Neutrophil (primary cell): ENCODE data around the gene ALDH1B1.

Experiments used
- H3K27ac ChIP-seq: fragments of 200-600 bp; sonication (generic); 2 replicates; pipeline ENCODE4 v1.5.1; 2016; ENCODE audit warnings: mild to moderate bottlenecking, moderate library complexity
- H3K27me3 ChIP-seq: fragments of 200-600 bp; sonication (generic); 2 replicates; pipeline ENCODE4 v1.6.0; 2016; ENCODE audit warnings: mild to moderate bottlenecking
- H3K36me3 ChIP-seq: fragments of 200-600 bp; sonication (generic); 2 replicates; pipeline ENCODE4 v1.5.1; 2017
- H3K4me1 ChIP-seq, 2 experiments: fragments of 200-600 bp in 1 of 2; sonication (generic) in 1 of 2; 1 replicate in 1 of 2; 2 replicates in 1 of 2; pipeline versions ENCODE4 v1.5.1 to v1.6.1; 2013 to 2016; ENCODE audit warnings: low read depth in 1 of 2, low read length in 1 of 2, mild to moderate bottlenecking in 1 of 2, moderate library complexity in 1 of 2; ENCODE audit not compliant: control insufficient read depth in 1 of 2, insufficient read depth in 1 of 2
- H3K4me3 ChIP-seq, 2 experiments: fragments of 200-600 bp in 1 of 2; sonication (generic) in 1 of 2; 1 replicate in 1 of 2; 2 replicates in 1 of 2; pipeline ENCODE4 v1.5.1; 2013 to 2016; ENCODE audit warnings: low read depth in 1 of 2, low read length in 1 of 2, mild to moderate bottlenecking in 1 of 2, moderate library complexity in 1 of 2
- H3K9me3 ChIP-seq: fragments of 200-600 bp; sonication (generic); 2 replicates; pipeline ENCODE4 v1.5.1; 2016
- TF ChIP-seq, protein P1 (sequence below): fragments of 200-600 bp; sonication (generic); IDR thresholded peaks from 2 replicates; pipeline ENCODE4 v1.5.1; 2016; ENCODE audit warnings: antibody characterized with exemption

ALDH1B1 gene

DNA sequence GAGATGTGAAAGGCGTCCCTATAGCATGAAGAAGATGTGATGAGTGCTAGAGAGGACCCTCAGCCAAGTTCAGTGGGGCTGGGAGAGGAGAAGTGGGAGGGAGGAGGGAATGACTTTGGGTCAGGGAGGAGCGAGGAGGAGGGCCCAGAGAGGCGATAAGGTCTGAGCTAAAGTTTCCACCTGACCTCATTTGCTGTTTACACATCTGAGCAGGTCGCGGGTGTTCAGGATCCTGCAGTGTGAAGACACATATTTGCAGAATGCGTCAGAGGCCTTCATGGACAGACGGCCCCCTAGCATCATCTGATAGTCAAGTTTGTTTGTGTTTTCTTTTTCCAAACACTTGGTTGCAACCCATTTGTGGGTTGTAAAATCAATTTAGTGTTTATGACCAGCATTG lies 50.7 kb downstream of the ALDH1B1 start:
- TF ChIP-seq, protein P1, sequence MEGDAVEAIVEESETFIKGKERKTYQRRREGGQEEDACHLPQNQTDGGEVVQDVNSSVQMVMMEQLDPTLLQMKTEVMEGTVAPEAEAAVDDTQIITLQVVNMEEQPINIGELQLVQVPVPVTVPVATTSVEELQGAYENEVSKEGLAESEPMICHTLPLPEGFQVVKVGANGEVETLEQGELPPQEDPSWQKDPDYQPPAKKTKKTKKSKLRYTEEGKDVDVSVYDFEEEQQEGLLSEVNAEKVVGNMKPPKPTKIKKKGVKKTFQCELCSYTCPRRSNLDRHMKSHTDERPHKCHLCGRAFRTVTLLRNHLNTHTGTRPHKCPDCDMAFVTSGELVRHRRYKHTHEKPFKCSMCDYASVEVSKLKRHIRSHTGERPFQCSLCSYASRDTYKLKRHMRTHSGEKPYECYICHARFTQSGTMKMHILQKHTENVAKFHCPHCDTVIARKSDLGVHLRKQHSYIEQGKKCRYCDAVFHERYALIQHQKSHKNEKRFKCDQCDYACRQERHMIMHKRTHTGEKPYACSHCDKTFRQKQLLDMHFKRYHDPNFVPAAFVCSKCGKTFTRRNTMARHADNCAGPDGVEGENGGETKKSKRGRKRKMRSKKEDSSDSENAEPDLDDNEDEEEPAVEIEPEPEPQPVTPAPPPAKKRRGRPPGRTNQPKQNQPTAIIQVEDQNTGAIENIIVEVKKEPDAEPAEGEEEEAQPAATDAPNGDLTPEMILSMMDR: no peak
- Histone ChIP-seq H3K4me3 (no peak overlapping the region), H3K27ac (no peak overlapping the region), H3K27me3 (peaks cover 24% of the 10 kb centered on the region), H3K9me3 (no peaks in the 10 kb centered on the region), H3K36me3 (no peaks in the 10 kb centered on the region), H3K4me1 (no peaks in the 10 kb centered on the region)

DNA sequence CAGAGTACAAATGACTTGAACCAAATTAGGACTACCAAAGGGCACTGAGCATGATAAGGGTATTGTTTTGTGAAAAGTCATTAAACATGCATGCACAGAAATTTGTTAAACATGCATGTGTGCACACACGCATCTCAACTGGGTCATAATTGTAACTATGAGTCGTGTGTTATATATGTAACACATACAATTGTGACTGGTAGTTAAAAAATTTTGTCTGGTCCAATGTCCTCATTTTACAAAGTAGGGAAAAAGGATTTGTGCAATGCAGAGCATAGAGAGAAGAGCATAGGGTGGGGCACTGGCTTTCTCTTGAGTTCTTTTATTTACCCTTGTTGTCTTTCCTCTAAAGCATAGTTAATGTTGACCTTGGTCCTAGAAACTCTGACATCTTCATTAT lies 51.1 kb downstream of the ALDH1B1 start:
- Histone ChIP-seq H3K27me3 (peaks cover 24% of the 10 kb centered on the region), H3K4me3 (no peak overlapping the region), H3K27ac (no peak overlapping the region), H3K4me1 (no peaks in the 10 kb centered on the region), H3K9me3 (no peaks in the 10 kb centered on the region), H3K36me3 (no peaks in the 10 kb centered on the region)
- TF ChIP-seq, protein P1: no peak

DNA sequence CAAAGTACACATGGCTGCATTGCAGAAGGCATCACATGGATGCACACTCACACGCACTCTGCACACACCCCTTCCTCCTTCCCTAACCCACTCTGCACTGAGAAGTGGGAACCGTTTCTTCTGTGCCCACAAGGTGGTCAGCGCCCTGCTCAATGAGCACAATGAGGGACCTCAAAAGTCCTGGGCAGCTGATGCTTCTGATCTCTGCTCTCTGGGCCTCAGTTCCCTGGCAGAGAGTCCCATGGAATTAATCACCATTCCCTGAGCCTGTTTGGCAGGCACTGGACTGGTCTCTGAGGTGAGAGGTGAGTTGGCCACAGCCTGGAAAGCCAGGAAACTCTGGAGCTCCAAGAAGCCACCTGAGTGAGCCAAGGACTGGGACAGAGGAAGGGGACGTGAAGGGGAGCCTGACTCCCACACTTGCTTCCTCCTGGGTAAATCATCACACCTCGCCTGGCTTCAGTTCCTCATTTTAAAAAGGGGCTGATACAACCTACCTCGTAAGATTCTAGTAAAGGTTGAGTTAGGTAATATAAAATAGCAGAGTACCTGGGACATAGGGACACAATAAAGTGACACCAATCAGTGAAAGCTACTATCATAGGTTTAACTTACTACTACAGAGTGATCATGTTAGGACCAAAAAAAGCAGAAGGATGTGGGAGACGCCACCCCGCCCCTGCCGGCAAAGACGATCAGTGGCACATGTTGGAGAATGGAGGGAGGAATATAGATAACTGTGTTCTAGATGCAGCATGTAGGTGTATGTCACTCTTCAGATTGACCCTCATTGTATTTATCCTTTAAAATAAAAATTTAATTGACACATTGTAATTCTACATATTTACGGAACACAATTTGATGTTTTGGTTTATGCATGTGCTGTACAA lies 52.9 kb downstream of the ALDH1B1 start:
- Histone ChIP-seq H3K36me3 (no peaks in the 10 kb centered on the region), H3K4me1 (no peaks in the 10 kb centered on the region), H3K27ac (no peak overlapping the region), H3K27me3 (peaks cover 22% of the 10 kb centered on the region), H3K9me3 (no peaks in the 10 kb centered on the region), H3K4me3 (no peak overlapping the region)
- TF ChIP-seq, protein P1: no peak

DNA sequence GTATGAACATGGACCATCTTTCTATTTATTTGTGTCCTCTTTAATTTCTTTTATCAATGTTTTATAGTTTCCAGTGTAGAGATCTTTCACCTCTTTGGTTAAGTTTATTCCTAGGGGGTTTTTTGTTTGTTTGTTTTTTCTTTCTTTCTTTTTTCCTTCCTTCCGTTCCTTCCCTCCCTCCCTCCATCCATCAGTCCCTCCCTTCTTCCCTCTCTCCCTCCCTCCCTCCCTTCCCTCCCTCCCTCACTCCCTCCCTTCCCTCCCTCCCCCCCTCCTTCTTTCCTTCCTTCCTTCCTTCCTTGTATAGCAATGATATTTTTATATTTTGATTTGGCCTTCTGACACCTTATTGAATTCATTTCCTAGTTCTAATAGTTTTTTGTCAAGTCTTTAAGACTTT lies 55.2 kb downstream of the ALDH1B1 start:
- H3K9me3 ChIP-seq: no peaks in the 10 kb centered on the region

More for the DNA sequence above, 55.2 kb downstream of the ALDH1B1 start:
- peaks cover 20% of the 10 kb centered on the region for H3K27me3 ChIP-seq
- no peaks in the 10 kb centered on the region for H3K4me1 ChIP-seq
- no peak overlapping the region for H3K4me3 ChIP-seq
- no peak overlapping the region for H3K27ac ChIP-seq
- TF ChIP-seq, protein P1: no peak
- H3K36me3 ChIP-seq: no peaks in the 10 kb centered on the region
